Fibroblast of skin of back (primary cell): ENCODE results near the gene RGL3.
"Not testable (repeated sequence)": the region's sequence is repeated elsewhere in the genome, so short reads cannot be mapped to it uniquely, and the experiment has no call there.

ENCODE experiments used
- DNase-seq: peaks from one replicate; pipeline ENCODE4 v3.0.0-alpha.2; 2013

Gene RGL3

GRCh38 chr19:11361771-11362731 is 57.1 kb downstream of the RGL3 start:
- no peak for DNase-seq

DNA sequence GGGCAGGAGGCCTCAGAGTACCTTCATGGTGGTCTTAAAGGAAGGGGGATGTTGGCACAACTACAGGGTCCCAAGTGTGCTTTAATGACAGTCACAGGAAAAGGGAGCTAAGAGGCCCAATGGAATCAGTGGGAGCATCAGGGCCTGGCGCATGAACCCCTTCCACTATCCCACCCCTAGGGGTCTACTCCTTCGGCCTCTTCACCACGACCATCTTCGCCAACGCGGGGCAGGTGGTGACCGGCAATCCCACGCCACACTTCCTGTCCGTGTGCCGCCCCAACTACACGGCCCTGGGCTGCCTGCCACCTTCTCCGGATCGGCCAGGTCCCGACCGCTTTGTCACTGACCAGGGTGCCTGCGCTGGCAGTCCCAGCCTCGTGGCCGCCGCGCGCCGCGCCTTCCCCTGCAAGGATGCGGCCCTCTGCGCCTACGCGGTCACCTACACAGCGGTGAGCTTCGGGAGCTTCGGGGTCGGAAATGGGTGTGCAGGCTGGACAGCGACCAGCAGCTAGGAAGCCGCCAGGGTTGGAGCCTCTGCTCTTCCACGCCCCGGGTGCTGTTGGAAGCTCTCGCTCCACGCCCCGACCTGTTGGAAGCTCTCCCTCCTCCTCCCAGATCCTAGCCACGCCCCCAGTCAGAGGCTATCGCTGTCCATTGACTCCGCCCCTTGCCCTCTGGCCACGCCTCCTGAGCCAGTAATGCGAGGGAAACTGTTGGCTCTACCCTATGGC is 57.9 kb downstream of the RGL3 start:
- DNase-seq = no peak

DNA sequence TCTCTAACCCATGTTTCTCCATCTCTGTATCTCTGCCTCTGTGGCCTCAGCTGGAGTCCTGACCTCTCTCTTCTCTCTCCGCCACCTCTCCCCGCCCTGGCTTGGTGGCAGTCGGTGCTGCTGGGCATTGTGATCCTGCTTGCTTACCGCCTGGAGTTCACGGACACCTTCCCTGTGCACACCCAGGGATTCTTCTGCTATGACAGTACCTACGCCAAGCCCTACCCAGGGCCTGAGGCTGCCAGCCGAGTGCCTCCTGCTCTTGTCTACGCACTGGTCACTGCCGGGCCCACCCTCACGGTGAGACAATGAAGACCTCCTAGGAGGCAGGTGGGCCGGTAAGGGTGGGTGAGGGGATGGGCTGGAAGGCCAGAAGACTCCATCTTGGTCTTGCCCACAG is 59.7 kb downstream of the RGL3 start:
- DNase-seq = no peak

GRCh38 chr19:11356676-11357550 is 62.2 kb downstream of the RGL3 start:
- no peak for DNase-seq

- no peak for DNase-seq
Observed at GRCh38 chr19:11356074-11356397, 63.1 kb downstream of the RGL3 start.

GRCh38 chr19:11355160-11356073 is 63.7 kb downstream of the RGL3 start, which contains the start of gene PLPPR2:
Gene PLPPR2, plus strand, starts transcription at chr19:11355432. Its CDS starts 2,242 bp downstream, at chr19:11357674.
- peak; percentile 90 for DNase-seq

DNA sequence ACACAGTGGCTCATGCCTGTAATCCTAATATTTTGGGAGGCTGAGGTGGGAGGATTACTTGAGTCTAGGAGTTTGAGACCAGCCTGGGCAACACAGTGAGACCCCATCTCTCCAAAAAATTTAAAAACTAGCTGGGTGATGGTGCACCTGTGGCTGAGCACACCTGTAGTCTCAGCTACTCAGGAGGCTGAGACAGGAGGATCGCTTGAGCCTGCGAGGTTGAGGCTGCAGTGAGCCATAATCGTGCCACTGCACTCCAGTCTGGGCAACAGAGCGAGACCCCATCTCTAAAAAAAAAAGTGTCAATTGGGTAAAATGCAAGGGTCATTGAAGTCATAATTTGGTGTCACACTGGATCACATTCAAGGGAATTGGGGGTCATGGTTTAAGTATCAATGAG is 65.0 kb downstream of the RGL3 start:
- not testable (repeated sequence) for DNase-seq

DNA sequence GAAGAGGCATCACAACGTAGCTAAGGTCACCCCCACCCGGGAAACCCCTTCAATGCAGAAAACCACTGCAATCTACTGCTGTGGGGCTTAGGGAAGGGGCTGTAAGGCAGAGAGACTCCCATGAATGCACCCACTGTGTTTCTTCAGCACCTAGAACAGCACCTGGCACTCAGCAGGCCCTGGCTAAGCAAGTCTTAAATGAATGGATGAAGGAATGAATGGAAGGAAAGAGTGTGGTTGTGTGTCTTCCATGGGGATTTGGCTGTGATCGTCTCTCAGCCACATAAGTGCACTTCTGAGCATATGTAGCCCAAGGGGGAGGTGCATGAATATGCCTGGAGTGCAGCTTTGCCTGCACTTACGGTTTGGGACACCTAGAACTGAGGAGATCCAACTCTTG is 69.9 kb downstream of the RGL3 start:
- DNase-seq = no peak

GRCh38 chr19:11347546-11348039 is 71.5 kb downstream of the RGL3 start:
- DNase-seq = no peak

DNA sequence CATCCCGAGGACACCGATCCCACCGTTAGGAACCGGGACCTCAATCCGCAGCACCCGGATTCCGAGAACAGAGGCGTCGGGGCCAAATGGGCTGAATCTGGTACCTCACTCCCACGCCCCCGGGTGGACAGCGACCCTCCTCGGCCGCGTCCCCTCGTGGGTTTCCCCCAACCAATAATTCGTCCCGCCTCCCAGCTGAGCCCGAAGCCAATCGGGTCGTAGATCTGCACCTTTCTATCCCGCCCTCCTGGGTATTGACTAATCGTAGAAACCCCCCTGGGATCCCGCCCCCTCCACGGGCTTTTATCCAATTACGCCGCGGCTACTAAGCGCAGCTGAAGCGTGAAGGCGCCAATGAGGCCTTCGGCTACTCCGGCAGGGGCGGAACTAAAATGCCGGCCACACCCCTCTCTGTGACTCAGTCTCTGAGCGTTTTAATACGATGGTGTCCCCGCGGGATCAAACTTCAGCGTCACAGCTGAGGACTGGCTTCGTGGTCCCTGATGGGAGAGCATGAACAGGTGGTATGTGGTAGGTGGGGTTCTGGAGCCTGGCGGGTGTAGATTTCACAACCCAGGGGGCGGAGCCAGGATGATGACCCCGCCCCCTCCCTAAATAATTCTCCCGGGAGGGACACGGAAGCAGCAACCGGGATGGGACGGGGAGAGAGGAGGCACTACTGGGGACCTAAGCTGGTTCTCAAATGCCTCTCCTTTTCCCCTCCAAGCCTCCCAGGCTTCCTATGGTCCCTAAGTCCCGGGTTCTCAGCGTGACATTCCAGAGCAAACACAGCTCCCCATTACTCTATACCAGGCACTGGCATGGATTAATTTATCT is 72.8 kb downstream of the RGL3 start, which contains the start of the genes CCDC159 and TMEM205:
CCDC159 (plus strand) TSS at position 416 of the 837 bp plus-strand sequence; CDS start at position 504, 88 bp downstream.
TMEM205 (minus strand) TSS at position 165 of the 837 bp plus-strand sequence. CDS start 649 bp downstream, outside the sequence.
- DNase-seq = peak; percentile 99

- DNase-seq = no peak
Observed at GRCh38 chr19:11345122-11345803, 73.9 kb downstream of the RGL3 start.
